D721Med (cell line): ENCODE data around the gene FASTKD1.
A peak's percentile ranks its signal among the peaks of the same experiment; 100 is the strongest.

Experiments
- DNase-seq: peaks from one replicate; pipeline ENCODE4 v3.0.0; 2011; ENCODE audit warnings: low spot score; ENCODE audit not compliant: insufficient read length
- FAIRE-seq: peaks from 2 replicates; lab custom pipeline; 2011; peaks lifted over from hg19 to GRCh38; lab: Jason Lieb, UNC
- CTCF ChIP-seq: IDR thresholded peaks from 2 replicates; pipeline ENCODE4 v1.5.1; 2012; ENCODE audit warnings: mild to moderate bottlenecking, control low read depth; ENCODE audit not compliant: insufficient read depth; ENCODE audit errors: missing control alignments

The FASTKD1 gene

GRCh38 chr2:169510496-169510895 is 63.2 kb downstream of the FASTKD1 start:
- FAIRE-seq (no peak), DNase-seq (no peak)
- no peak for TF ChIP-seq CTCF

- TF ChIP-seq CTCF, result no peak
- DNase-seq (no peak), FAIRE-seq (no peak)
These were observed 63.7 kb downstream of the FASTKD1 start for GRCh38 chr2:169509955-169510354.

DNA sequence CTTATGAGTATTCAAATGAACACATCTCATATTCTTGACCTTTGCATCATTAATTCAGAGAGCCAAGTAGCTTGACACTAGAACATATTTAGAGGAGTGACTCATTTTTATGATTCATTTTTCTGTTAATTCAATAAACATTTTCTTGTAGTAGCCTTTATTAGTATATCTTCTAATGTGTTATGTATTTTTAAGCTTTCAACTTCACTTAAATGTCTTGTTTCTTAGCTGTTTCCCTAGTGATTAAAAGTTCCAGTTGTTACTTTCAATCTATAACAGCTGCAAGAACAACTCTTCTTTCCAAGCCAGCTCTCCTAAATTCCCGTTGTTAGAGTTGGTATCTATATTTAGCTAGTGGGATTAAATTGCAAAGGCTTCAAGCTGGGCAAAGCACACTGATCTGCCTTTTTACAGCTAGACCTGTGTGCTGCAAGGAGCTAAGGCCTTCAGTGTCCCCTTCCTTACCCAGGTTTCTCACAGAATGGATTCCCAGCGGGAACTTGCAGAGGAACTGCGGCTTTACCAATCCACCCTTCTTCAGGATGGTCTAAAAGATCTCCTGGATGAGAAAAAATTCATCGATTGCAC is 64.3 kb downstream of the FASTKD1 start, which contains the start of gene KLHL41:
Gene KLHL41, plus strand, starts transcription at position 405 of the 588 bp plus-strand sequence. Its CDS starts 77 bp downstream, at position 482.
- FAIRE-seq (peak; percentile 56), DNase-seq (no peak)
- no peak for TF ChIP-seq CTCF

- no peak for TF ChIP-seq CTCF
- DNase-seq (no peak), FAIRE-seq (peak; percentile 55)
These were observed 66.0 kb downstream of the FASTKD1 start for GRCh38 chr2:169507698-169508097.

DNA sequence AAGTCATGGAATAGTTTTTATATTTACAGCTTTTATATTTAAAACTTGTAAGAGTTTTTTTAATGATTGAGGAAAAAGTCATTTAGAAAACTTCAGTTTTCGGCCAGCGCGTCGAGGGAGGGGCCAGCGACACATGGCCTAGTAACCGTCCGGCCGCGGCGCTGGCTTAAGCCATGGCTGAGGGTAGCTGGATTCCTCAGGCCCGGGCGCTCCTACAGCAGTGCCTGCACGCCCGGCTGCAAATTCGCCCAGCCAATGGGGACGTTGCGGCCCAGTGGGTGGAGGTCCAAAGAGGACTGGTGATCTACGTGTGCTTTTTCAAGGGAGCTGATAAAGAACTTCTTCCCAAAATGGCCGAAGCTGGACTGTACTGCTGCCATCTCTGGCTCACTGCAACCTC is 69.0 kb downstream of the FASTKD1 start:
- DNase-seq (no peak), FAIRE-seq (no peak)
- TF ChIP-seq CTCF, result no peak

DNA sequence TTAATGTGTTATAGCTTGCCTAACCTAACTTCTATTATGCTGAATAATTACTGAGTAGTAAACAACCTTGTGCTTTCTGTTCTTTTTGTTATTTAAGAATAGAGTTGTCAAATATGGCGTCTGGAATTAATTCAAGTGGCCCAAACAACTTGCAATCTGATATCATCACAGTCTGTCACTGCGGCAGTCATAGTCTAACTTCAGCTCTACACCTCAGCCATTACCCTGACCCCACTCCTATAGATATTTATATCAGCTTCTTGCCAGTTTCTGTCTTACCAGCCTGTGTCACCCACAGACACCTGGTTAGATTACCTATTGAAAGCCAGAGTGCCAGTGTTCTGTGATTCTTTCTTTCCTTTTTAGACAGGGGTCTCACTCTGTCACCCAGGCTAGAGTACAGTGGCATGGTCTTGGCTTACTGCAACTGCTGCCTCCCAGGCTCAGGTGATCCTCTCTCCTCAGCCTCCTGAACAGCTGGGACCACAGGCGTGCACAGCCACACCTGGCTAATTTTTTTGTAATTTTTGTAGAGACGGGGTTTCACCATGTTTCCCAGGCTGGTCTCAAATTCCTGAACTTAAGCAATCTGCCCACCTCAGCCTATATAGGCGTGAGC is 78.2 kb downstream of the FASTKD1 start:
- FAIRE-seq (no peak), DNase-seq (no peak)
- no peak for TF ChIP-seq CTCF

GRCh38 chr2:169493360-169493759 is 80.3 kb downstream of the FASTKD1 start:
- DNase-seq, result no peak
- FAIRE-seq, result no peak
- no peak for TF ChIP-seq CTCF
